Activated CD8-positive, alpha-beta memory T cell treated with anti-CD3 and anti-CD28 coated beads for 24 hours (primary cell): ENCODE results near the gene TNNT1.
A peak's percentile ranks its signal among the peaks of the same experiment; 100 is the strongest.

Experiments used
- DNase-seq: peaks from one replicate; pipeline ENCODE4 v3.0.0-alpha.2; 2020

Gene TNNT1

DNA sequence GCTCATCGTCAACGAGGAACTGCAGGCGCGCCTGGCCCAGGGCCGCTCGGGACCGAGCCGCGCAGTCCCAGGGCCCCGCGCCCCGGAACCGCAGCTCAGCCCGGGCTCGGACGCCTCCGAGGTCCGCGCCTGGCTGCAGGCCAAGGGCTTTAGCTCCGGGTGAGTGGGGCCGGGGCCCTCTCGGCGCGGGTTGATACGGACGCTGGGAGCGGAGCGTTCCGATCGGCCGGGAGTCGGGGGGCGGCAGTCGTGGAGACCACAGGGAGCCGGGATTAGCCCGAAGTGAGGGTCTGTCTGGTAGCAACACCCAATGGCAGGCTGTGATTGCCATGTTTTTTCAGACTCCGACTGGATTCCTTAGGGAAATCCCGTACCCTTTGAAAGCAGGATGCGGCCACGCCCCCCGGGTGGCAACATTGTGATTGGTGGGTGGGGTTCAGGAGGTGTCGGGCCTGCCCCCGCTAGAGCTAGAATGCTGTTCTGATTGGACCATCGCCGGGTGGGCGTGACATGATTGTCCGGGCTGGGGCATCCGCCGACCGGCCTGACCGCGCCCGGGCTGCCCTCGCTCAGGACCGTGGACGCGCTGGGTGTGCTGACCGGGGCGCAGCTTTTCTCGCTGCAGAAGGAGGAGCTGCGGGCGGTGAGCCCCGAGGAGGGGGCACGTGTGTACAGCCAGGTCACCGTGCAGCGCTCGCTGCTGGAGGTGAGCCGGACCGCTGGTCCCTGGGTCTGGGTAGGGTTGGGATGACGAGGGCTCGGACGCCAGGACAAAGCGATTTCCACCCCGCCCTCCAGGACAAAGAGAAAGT is 62.1 kb downstream of the TNNT1 start:
- peak; percentile 75 for DNase-seq

DNA sequence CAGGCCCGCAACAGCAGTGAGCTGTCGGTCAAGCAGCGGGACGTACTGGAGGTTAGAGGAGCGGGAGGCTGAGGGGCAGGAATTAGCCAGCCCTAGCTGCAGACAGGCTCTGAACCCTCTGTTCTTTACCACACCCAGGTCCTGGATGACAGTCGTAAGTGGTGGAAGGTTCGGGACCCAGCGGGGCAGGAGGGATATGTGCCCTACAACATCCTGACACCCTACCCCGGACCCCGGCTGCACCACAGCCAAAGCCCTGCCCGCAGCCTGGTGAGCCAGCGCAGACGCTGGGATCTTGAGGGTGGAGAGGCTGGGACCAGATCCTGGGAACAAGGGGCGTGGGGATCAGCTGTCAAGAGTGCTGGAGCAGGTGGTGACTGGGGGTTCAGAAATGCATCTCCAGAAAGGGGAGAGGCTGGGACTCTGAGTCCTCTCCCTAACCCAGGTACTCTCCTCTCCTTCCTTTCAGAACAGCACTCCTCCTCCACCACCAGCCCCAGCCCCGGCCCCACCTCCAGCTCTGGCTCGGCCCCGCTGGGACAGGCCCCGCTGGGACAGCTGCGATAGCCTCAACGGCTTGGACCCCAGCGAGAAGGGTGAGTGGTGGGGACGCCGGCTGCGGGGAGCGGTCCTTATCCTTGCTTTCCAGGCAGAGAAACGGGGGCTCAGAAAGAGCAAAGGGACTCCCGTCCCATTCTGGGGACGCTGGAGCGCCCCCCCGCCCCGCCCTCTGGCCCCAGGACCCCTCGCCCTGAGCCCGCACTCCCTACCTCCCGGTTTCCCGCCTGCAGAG is 62.9 kb downstream of the TNNT1 start:
- peak; percentile 57 for DNase-seq

- DNase-seq, result no peak
Measured at GRCh38 chr19:55084416-55084815, 64.6 kb downstream of the TNNT1 start.

DNA sequence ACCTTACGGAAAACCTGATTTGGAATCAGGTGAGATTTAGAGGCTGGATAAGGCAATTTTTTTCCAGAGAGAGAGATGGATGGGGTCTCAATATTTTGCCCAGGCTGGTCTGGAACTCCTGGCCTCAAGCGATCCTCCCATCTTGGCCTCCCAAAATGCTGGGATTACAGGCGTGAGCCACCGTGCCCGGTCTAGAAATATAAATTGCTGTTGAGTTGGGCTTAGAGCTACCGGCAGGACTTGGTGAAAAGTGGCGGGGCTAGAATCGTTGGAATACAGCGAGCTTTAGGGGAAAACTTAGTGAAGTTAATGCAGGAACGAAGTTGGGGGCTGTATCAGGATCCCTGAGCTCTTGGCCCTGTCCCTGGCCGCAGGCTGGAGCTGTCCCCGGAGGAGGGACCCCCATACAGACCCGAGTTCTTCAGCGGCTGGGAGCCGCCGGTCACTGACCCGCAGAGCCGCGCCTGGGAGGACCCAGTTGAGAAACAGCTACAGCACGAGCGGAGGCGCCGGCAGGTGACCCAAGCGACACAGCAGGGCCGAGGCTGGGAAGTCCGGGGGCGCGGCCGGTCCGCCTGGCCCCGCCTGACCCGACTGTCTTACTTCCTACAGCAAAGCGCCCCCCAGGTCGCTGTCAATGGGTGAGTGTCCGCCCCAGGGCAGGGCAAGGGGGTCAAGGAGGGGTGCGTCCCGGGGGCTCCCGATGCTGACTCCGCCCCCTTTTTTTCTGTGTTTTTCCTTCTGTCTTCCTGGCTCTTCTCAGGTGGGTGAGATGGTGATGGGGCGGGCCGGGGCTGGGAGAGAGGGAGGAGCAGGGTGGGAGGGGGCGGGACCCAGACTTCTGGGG is 65.8 kb downstream of the TNNT1 start:
- DNase-seq, result no peak
